IMR-90 (cell line): ENCODE data around the gene BMX. TPM values are rescaled to one million over a fixed set of nuclear protein-coding genes. Genes with fewer than 3 reads are reported as not detected.

Experiments
- ATAC-seq: fragments of 200-7000 bp; cut with Tn5 transposase; 2 replicates; pipeline ENCODE4 v1.9.1; 2020; ENCODE audit warnings: low read depth, mild to moderate bottlenecking, moderate library complexity
- BruUV-seq: library from RNA; stranded (reverse); fragments of 400-500 nt; replicated peaks from 2 replicates; lab custom pipeline; 2021; lab: Mats Ljungman, UMichigan
- CTCF ChIA-PET: fragments of 300-600 bp; formaldehyde crosslinking; extraction: SDS; loops from one replicate; lab custom pipeline; 2021; ENCODE audit warnings: antibody characterized with exemption; lab: Yijun Ruan, JAX
- POLR2A ChIA-PET: fragments of 300-600 bp; sonication (Branson Sonifier 250); formaldehyde crosslinking; loops from one replicate; lab custom pipeline; 2022; ENCODE audit warnings: antibody characterized with exemption; ENCODE audit not compliant: unreplicated experiment; lab: Charles Lee
- DNase-seq: peaks from one replicate; pipeline ENCODE4 v3.0.0; 2013
- H2AFZ ChIP-seq: replicated peaks from 2 replicates; pipeline ENCODE3; 2013; ENCODE audit warnings: low read length, mild to moderate bottlenecking; ENCODE audit not compliant: poor library complexity
- H2AK5ac ChIP-seq: 2 replicates; pipeline ENCODE4 v1.6.1; 2013; ENCODE audit warnings: low read depth, low read length, inconsistent platforms
- H2AK9ac ChIP-seq: replicated peaks from 2 replicates; pipeline ENCODE3; 2013; ENCODE audit warnings: mild to moderate bottlenecking, low read depth, low read length, moderate library complexity; ENCODE audit not compliant: poor library complexity
- H2BK120ac ChIP-seq: 2 replicates; pipeline ENCODE4 v1.6.1; 2013; ENCODE audit warnings: low read depth, low read length, inconsistent platforms
- H2BK15ac ChIP-seq: 3 replicates; pipeline ENCODE4 v1.6.1; 2013; ENCODE audit warnings: low read depth, low read length, inconsistent platforms
- H2BK20ac ChIP-seq: 2 replicates; pipeline ENCODE4 v1.6.1; 2013; ENCODE audit warnings: low read depth, mild to moderate bottlenecking, inconsistent platforms, low read length, moderate library complexity
- H2BK5ac ChIP-seq: 2 replicates; pipeline ENCODE4 v1.6.1; 2013; ENCODE audit warnings: mild to moderate bottlenecking, low read depth, low read length, inconsistent platforms; ENCODE audit not compliant: poor library complexity, severe bottlenecking
- H3K14ac ChIP-seq: replicated peaks from 2 replicates; pipeline ENCODE4 v1.6.1; 2013; ENCODE audit warnings: low read depth, low read length, inconsistent platforms
- H3K18ac ChIP-seq: 2 replicates; pipeline ENCODE4 v1.6.1; 2013; ENCODE audit warnings: low read depth, low read length, control low read depth
- H3K23ac ChIP-seq: 2 replicates; pipeline ENCODE4 v1.6.1; 2013; ENCODE audit warnings: low read depth, low read length, inconsistent platforms
- H3K27ac ChIP-seq: 2 replicates; pipeline ENCODE4 v1.5.1; 2013; ENCODE audit warnings: mild to moderate bottlenecking, control low read depth, low read length; ENCODE audit not compliant: insufficient read depth
- H3K27me3 ChIP-seq: 2 replicates; pipeline ENCODE4 v1.6.1; 2013; ENCODE audit warnings: low read length; ENCODE audit not compliant: control insufficient read depth, insufficient read depth
- H3K36me3 ChIP-seq: 2 replicates; pipeline ENCODE4 v1.6.1; 2013; ENCODE audit warnings: low read length, mixed read lengths; ENCODE audit not compliant: control insufficient read depth, insufficient read depth
- H3K4ac ChIP-seq: 2 replicates; pipeline ENCODE4 v1.6.1; 2013; ENCODE audit warnings: low read depth, low read length, inconsistent platforms
- H3K4me1 ChIP-seq: 2 replicates; pipeline ENCODE4 v1.6.1; 2013; ENCODE audit warnings: low read length, mixed read lengths; ENCODE audit not compliant: control insufficient read depth, insufficient read depth
- H3K4me2 ChIP-seq: 2 replicates; pipeline ENCODE4 v1.6.1; 2013; ENCODE audit warnings: low read depth, mild to moderate bottlenecking, control low read depth, low read length, moderate library complexity
- H3K4me3 ChIP-seq: 2 replicates; pipeline ENCODE4 v1.5.1; 2013; ENCODE audit warnings: low read depth, mild to moderate bottlenecking, control low read depth, low read length, moderate library complexity; ENCODE audit not compliant: insufficient read depth
- H3K56ac ChIP-seq: 2 replicates; pipeline ENCODE4 v1.6.1; 2013; ENCODE audit warnings: low read length, inconsistent platforms; ENCODE audit not compliant: insufficient read depth; ENCODE audit errors: extremely low read depth
- H3K79me1 ChIP-seq, 2 experiments: 2 replicates each; pipeline ENCODE4 v1.6.1; 2013; ENCODE audit warnings: low read length in 2 of 2, inconsistent platforms in 1 of 2, low read depth in 1 of 2
- H3K9ac ChIP-seq: 2 replicates; pipeline ENCODE4 v1.6.1; 2013; ENCODE audit warnings: low read depth, low read length, control low read depth
- H3K9me1 ChIP-seq: 2 replicates; pipeline ENCODE4 v1.6.1; 2013; ENCODE audit warnings: low read length, inconsistent platforms; ENCODE audit not compliant: insufficient read depth
- H3K9me3 ChIP-seq: 2 replicates; pipeline ENCODE4 v1.6.1; 2013; ENCODE audit warnings: low read length; ENCODE audit not compliant: control insufficient read depth, insufficient read depth
- H4K20me1 ChIP-seq: 2 replicates; pipeline ENCODE4 v1.6.1; 2013; ENCODE audit warnings: low read length, inconsistent platforms; ENCODE audit not compliant: insufficient read depth
- H4K5ac ChIP-seq: 2 replicates; pipeline ENCODE4 v1.6.1; 2013; ENCODE audit warnings: mild to moderate bottlenecking, low read depth, low read length, control low read depth
- H4K8ac ChIP-seq, 2 experiments: 2 replicates each; pipeline ENCODE4 v1.6.1; 2013; ENCODE audit warnings: low read depth in 2 of 2, low read length in 2 of 2, control low read depth in 1 of 2, inconsistent platforms in 1 of 2
- H4K91ac ChIP-seq: 2 replicates; pipeline ENCODE4 v1.6.1; 2013; ENCODE audit warnings: low read depth, low read length, inconsistent platforms; ENCODE audit not compliant: insufficient read depth
- BHLHE40 ChIP-seq: fragments of 150-350 bp; IDR thresholded peaks from 2 replicates; pipeline ENCODE4 v1.6.1; 2016; ENCODE audit warnings: mild to moderate bottlenecking, low read depth, low read length
- CEBPB ChIP-seq: IDR thresholded peaks from 2 replicates; pipeline ENCODE4 v1.6.1; 2012; ENCODE audit warnings: low read depth, low read length, improper control_type of control experiment
- CHD1 ChIP-seq: IDR thresholded peaks from 2 replicates; pipeline ENCODE4 v1.6.1; 2012; ENCODE audit warnings: low read depth, low read length, improper control_type of control experiment
- ELK1 ChIP-seq: fragments of 150-350 bp; IDR thresholded peaks from 2 replicates; pipeline ENCODE4 v1.6.1; 2016; ENCODE audit warnings: low read depth, mild to moderate bottlenecking, low read length, moderate library complexity, borderline replicate concordance
- FOS ChIP-seq: fragments of 150-350 bp; IDR thresholded peaks from 2 replicates; pipeline ENCODE4 v1.6.1; 2016; ENCODE audit warnings: low read depth, low read length
- MAFK ChIP-seq: IDR thresholded peaks from 2 replicates; pipeline ENCODE4 v1.6.1; 2012; ENCODE audit warnings: low read depth, low read length, improper control_type of control experiment
- MAZ ChIP-seq: IDR thresholded peaks from 2 replicates; pipeline ENCODE4 v1.6.1; 2012; ENCODE audit warnings: low read depth, mild to moderate bottlenecking, low read length, improper control_type of control experiment, moderate library complexity, borderline replicate concordance
- MXI1 ChIP-seq: IDR thresholded peaks from 2 replicates; pipeline ENCODE4 v1.6.1; 2012; ENCODE audit warnings: low read depth, mild to moderate bottlenecking, low read length, moderate library complexity, borderline replicate concordance
- NFE2L2 ChIP-seq: fragments of 150-350 bp; IDR thresholded peaks from 2 replicates; pipeline ENCODE4 v1.6.1; 2016; ENCODE audit warnings: low read depth, mild to moderate bottlenecking, low read length
- POLR2A ChIP-seq: IDR thresholded peaks from 2 replicates; pipeline ENCODE4 v1.6.1; 2012; ENCODE audit warnings: mild to moderate bottlenecking, low read depth, low read length
- RAD21 ChIP-seq: IDR thresholded peaks from 2 replicates; pipeline ENCODE4 v1.6.1; 2012; ENCODE audit warnings: low read length, improper control_type of control experiment
- RCOR1 ChIP-seq: IDR thresholded peaks from 2 replicates; pipeline ENCODE4 v1.6.1; 2012; ENCODE audit warnings: mild to moderate bottlenecking, low read length, improper control_type of control experiment; ENCODE audit not compliant: insufficient replicate concordance
- RFX5 ChIP-seq: IDR thresholded peaks from 2 replicates; pipeline ENCODE4 v1.8.0; 2012; ENCODE audit warnings: low read depth, mild to moderate bottlenecking, low read length, moderate library complexity
- SMC3 ChIP-seq: fragments of 150-350 bp; IDR thresholded peaks from 2 replicates; pipeline ENCODE4 v1.6.1; 2016; ENCODE audit warnings: low read depth, mild to moderate bottlenecking, antibody characterized with exemption, low read length, moderate library complexity
- USF2 ChIP-seq: fragments of 150-350 bp; IDR thresholded peaks from 2 replicates; pipeline ENCODE4 v1.6.1; 2017; ENCODE audit warnings: mild to moderate bottlenecking, antibody characterized with exemption, low read length, low read depth
- WGBS, 2 experiments: methylation state at CpG; one replicate each; pipeline versions ENCODE4 v1.1.5 to v1.1.7; 2013; ENCODE audit warnings: missing lambda C conversion rate in 2 of 2; ENCODE audit not compliant: insufficient read length in 1 of 2; ENCODE audit errors: extremely low coverage in 2 of 2; 5-methylcytosine and 5-hydroxymethylcytosine counted together
- dilution Hi-C: fragments of 300-500 bp; cut with HindIII; formaldehyde crosslinking; loops from one replicate; pipeline ENCODE4 v1.14.3; 2018; ENCODE audit warnings: low sequenced_read_pairs; ENCODE audit not compliant: unreplicated experiment
- in situ Hi-C: fragments of 300-500 bp; cut with MboI; formaldehyde crosslinking; loops from 3 replicates; pipeline ENCODE4 v1.14.3; 2019; ENCODE audit warnings: low sequenced_read_pairs, inconsistent platforms, mixed read lengths
- intact Hi-C: fragments of 100-400 bp; cut with micrococcal nuclease; formaldehyde crosslinking; loops from 2 replicates; pipeline ENCODE4 v1.10.0; 2022
- polyA plus RNA-seq, 3 experiments: library from polyadenylated mRNA; depleted of rRNA; stranded (reverse); fragments of >200 nt; gene quantifications; 2 replicates each; pipeline ENCODE4 v1.2.3, GENCODE V29; 2012; ENCODE audit warnings: low replicate concordance in 1 of 3
- total RNA-seq: library from RNA; depleted of rRNA; stranded (reverse); fragments of >200 nt; gene quantifications from 2 replicates; pipeline ENCODE4 v1.2.3, GENCODE V29; 2012
- TF ChIP-seq, protein P1 (sequence below): conservative IDR thresholded peaks from 2 replicates; pipeline ENCODE4 v1.5.1; 2012; ENCODE audit warnings: mild to moderate bottlenecking, low read depth, low read length, improper control_type of control experiment

The BMX gene
- total and polyA plus RNA-seq, 2 of the 4 experiments (the other 2 are of a cell fraction): not detected

DNA sequence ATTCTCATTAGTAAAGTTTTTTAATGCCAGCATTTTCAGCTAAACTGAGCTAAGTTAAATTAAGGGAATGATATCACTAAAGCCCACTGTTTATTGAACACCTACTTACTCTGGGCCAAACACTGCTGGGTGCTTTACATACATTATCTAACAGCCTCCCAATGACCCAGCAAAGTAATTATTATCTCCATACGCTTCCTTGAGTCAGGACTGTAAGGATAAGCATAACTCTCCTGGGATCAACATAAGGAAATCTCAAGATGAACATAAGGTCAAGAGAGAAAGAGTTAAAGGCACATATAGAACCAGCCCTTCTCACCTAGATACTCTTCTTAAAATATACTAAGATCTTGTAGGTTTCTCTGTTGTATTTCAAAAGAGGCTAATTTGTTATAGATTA, 13.7 kb downstream of the BMX start:
- dilution Hi-C loops: no loop called here
- peaks cover 17% of the 10 kb centered on the region for H3K27me3 ChIP-seq
- H3K18ac ChIP-seq: no peak overlapping the region
- ChIA-PET CTCF (interaction anchor here (0.6 kb wide), 1 partner anchor 1157 kb away, joined by 6 read pairs; no protein-coding TSS in a partner anchor), POLR2A (no interaction called here)
- H2BK20ac ChIP-seq: no peak overlapping the region
- H3K4ac ChIP-seq: no peak overlapping the region
- H4K91ac ChIP-seq: no peak overlapping the region
- H3K14ac ChIP-seq: no peak overlapping the region
- no peak overlapping the region for H2BK120ac ChIP-seq
- no peak overlapping the region for H3K4me2 ChIP-seq
- in situ Hi-C loops: no loop called here
- intact Hi-C loops: no loop called here
- ATAC-seq (no peak), DNase-seq (no peak)
- no peak overlapping the region for H4K8ac ChIP-seq
- no peaks in the 10 kb centered on the region for H3K9me1 ChIP-seq
- H3K4me3 ChIP-seq: no peak overlapping the region
- H2BK5ac ChIP-seq: no peak overlapping the region
- H2AK5ac ChIP-seq: no peak overlapping the region
- H4K20me1 ChIP-seq: no peaks in the 10 kb centered on the region
- no peak overlapping the region for H2AFZ ChIP-seq
- H3K4me1 ChIP-seq: no peaks in the 10 kb centered on the region
- H3K23ac ChIP-seq: no peak overlapping the region
- no peaks in the 10 kb centered on the region for H3K36me3 ChIP-seq
- H3K9me3 ChIP-seq: no peaks in the 10 kb centered on the region
- H2AK9ac ChIP-seq: no peak overlapping the region
- no CpG with 5 or more reads among the region's 1 CpG for WGBS, 2 experiments
- H3K9ac ChIP-seq: no peak overlapping the region
- no peaks in the 10 kb centered on the region for H3K79me1 ChIP-seq
- no peak overlapping the region for H4K5ac ChIP-seq
- H3K27ac ChIP-seq: no peak overlapping the region
- BruUV-seq: no TSS peak
- no peak overlapping the region for H3K56ac ChIP-seq
- H2BK15ac ChIP-seq: no peak overlapping the region
- TF ChIP-seq MAFK: no peak
- no peak for TF ChIP-seq CHD1
- no peak for TF ChIP-seq ELK1
- TF ChIP-seq SMC3: no peak
- TF ChIP-seq FOS: no peak
- TF ChIP-seq, protein P1, sequence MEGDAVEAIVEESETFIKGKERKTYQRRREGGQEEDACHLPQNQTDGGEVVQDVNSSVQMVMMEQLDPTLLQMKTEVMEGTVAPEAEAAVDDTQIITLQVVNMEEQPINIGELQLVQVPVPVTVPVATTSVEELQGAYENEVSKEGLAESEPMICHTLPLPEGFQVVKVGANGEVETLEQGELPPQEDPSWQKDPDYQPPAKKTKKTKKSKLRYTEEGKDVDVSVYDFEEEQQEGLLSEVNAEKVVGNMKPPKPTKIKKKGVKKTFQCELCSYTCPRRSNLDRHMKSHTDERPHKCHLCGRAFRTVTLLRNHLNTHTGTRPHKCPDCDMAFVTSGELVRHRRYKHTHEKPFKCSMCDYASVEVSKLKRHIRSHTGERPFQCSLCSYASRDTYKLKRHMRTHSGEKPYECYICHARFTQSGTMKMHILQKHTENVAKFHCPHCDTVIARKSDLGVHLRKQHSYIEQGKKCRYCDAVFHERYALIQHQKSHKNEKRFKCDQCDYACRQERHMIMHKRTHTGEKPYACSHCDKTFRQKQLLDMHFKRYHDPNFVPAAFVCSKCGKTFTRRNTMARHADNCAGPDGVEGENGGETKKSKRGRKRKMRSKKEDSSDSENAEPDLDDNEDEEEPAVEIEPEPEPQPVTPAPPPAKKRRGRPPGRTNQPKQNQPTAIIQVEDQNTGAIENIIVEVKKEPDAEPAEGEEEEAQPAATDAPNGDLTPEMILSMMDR: no peak
- TF ChIP-seq MXI1: no peak
- no peak for TF ChIP-seq MAZ
- TF ChIP-seq CEBPB: no peak
- TF ChIP-seq RAD21: no peak
- TF ChIP-seq NFE2L2: no peak
- no peak for TF ChIP-seq RCOR1
- TF ChIP-seq POLR2A: no peak
- no peak for TF ChIP-seq RFX5
- no peak for TF ChIP-seq USF2
- no peak for TF ChIP-seq BHLHE40
